RWPE2 (cell line): Measurements from ENCODE around the gene PAX7.

Experiments used
- ATAC-seq: fragments of 200-7000 bp; cut with Tn5 transposase; 3 replicates; pipeline ENCODE4 v1.9.1; 2021; ENCODE audit warnings: low read depth
- DNase-seq: peaks from one replicate; pipeline ENCODE4 v3.0.0-alpha.2; 2020; ENCODE audit warnings: low spot score
- H3K27ac ChIP-seq: fragments of 450-650 bp; 2 replicates; pipeline ENCODE4 v1.5.1; 2017; ENCODE audit warnings: mild to moderate bottlenecking; ENCODE audit not compliant: poor library complexity, severe bottlenecking
- H3K27me3 ChIP-seq: fragments of 250-450 bp; sonication (Bioruptor Pico); 2 replicates; pipeline ENCODE4 v1.5.1; 2021; ENCODE audit warnings: mild to moderate bottlenecking, moderate library complexity; ENCODE audit not compliant: insufficient read depth, poor library complexity, severe bottlenecking
- H3K36me3 ChIP-seq: fragments of 250-450 bp; sonication (Bioruptor Pico); 2 replicates; pipeline ENCODE4 v1.5.1; 2020; ENCODE audit warnings: low read depth, mild to moderate bottlenecking, moderate library complexity
- H3K4me1 ChIP-seq: fragments of 250-450 bp; sonication (Bioruptor Pico); 2 replicates; pipeline ENCODE4 v1.5.1; 2021; ENCODE audit warnings: mild to moderate bottlenecking, moderate library complexity; ENCODE audit not compliant: insufficient read depth, poor library complexity, severe bottlenecking
- H3K4me3 ChIP-seq: fragments of 250-450 bp; sonication (Bioruptor Pico); 2 replicates; pipeline ENCODE4 v1.5.1; 2021; ENCODE audit warnings: mild to moderate bottlenecking, moderate library complexity; ENCODE audit not compliant: severe bottlenecking
- H3K9me3 ChIP-seq: fragments of 250-450 bp; sonication (Bioruptor Pico); 2 replicates; pipeline ENCODE4 v1.5.1; 2021; ENCODE audit warnings: mild to moderate bottlenecking, moderate library complexity; ENCODE audit not compliant: severe bottlenecking
- CTCF ChIP-seq: fragments of 450-650 bp; IDR thresholded peaks from one replicate; pipeline ENCODE4 v1.5.1; 2017; ENCODE audit warnings: mild to moderate bottlenecking, moderate library complexity; ENCODE audit not compliant: poor library complexity, severe bottlenecking

Gene PAX7

GRCh38 chr1:18647681-18648214 lies 17.1 kb downstream of the PAX7 start:
- H3K27ac ChIP-seq, result no peak overlapping the region
- H3K4me1 ChIP-seq, result no peaks in the 10 kb centered on the region
- DNase-seq (no peak), ATAC-seq (no peak)
- H3K9me3 ChIP-seq, result no peaks in the 10 kb centered on the region
- TF ChIP-seq CTCF, result no peak
- no peaks in the 10 kb centered on the region for H3K36me3 ChIP-seq
- H3K27me3 ChIP-seq, result peaks cover 84% of the 10 kb centered on the region
- no peak overlapping the region for H3K4me3 ChIP-seq

GRCh38 chr1:18649693-18650370 lies 19.2 kb downstream of the PAX7 start:
- DNase-seq (no peak), ATAC-seq (no peak)
- Histone ChIP-seq H3K9me3 (no peaks in the 10 kb centered on the region), H3K4me1 (no peaks in the 10 kb centered on the region), H3K4me3 (no peak overlapping the region), H3K36me3 (no peaks in the 10 kb centered on the region), H3K27me3 (peaks cover 69% of the 10 kb centered on the region), H3K27ac (no peak overlapping the region)
- no peak for TF ChIP-seq CTCF

GRCh38 chr1:18651713-18652112 lies 21.1 kb downstream of the PAX7 start:
- ATAC-seq (no peak), DNase-seq (no peak)
- Histone ChIP-seq H3K4me3 (no peak overlapping the region), H3K27ac (no peak overlapping the region), H3K9me3 (no peaks in the 10 kb centered on the region), H3K4me1 (no peaks in the 10 kb centered on the region), H3K27me3 (peaks cover 50% of the 10 kb centered on the region), H3K36me3 (no peaks in the 10 kb centered on the region)
- TF ChIP-seq CTCF, result no peak

- H3K27ac ChIP-seq, result no peak overlapping the region
- no peak overlapping the region for H3K4me3 ChIP-seq
- H3K36me3 ChIP-seq, result no peaks in the 10 kb centered on the region
- DNase-seq (no peak), ATAC-seq (no peak)
- no peaks in the 10 kb centered on the region for H3K4me1 ChIP-seq
- no peaks in the 10 kb centered on the region for H3K9me3 ChIP-seq
- no peak for TF ChIP-seq CTCF
- H3K27me3 ChIP-seq, result peaks cover 41% of the 10 kb centered on the region
These were observed 22.1 kb downstream of the PAX7 start for GRCh38 chr1:18652791-18653190.

- ATAC-seq, result no peak
- H3K4me1 ChIP-seq, result no peaks in the 10 kb centered on the region
- H3K9me3 ChIP-seq, result no peaks in the 10 kb centered on the region
- TF ChIP-seq CTCF, result no peak
- H3K4me3 ChIP-seq, result no peak overlapping the region
- H3K36me3 ChIP-seq, result no peaks in the 10 kb centered on the region
- peaks cover 38% of the 10 kb centered on the region for H3K27me3 ChIP-seq
- H3K27ac ChIP-seq, result no peak overlapping the region
- DNase-seq, result no peak
These were observed 22.7 kb downstream of the PAX7 start for GRCh38 chr1:18653367-18653766.
